Measurements from ENCODE around the gene ZNF708. TPM values are rescaled to one million over a fixed set of nuclear protein-coding genes. Genes with fewer than 3 reads are reported as not detected.

ZNF708 gene
- total RNA-seq, 2 experiments from 2014 or later = 15.5 to 16.4 TPM

DNA sequence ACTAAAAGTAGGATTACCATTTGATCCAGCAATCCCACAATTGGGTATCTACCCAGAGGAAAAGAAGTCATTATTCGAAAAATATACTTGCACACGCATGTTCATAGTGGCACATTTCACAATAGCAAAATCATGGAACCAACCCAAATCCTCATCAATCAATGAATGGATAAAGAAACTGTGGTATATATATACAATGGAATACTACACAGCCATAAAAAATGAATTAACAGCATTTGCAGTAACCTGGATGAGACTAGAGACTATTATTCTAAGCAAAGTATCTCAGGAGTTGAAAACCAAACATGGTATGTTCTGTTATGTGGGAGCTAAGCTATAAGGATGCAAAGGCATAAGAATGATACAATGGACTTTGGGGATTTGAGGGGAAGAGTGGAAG lies 3.0 kb downstream of the ZNF708 start:
- Mint-ChIP-seq H3K27me3 (no peaks in the 10 kb centered on the region), H3K36me3 (ENCODE audit: low read depth) (peaks cover 78% of the 10 kb centered on the region), H3K4me1 (ENCODE audit: low read depth) (peaks cover 77% of the 10 kb centered on the region), H3K9me3 (no peaks in the 10 kb centered on the region), H3K4me3 (peak overlapping the region; percentile 74), H3K27ac (peak overlapping the region; percentile 2)
- Histone ChIP-seq H3K9me3 (ENCODE audit: control insufficient read depth in 1 of 2, insufficient read depth in 1 of 2, low read length in 2 of 2) (peaks cover 0 to 22% of the 10 kb centered on the region in 2 experiments), H3K27ac (ENCODE audit: low read depth in 1 of 2, low read length in 2 of 2) (no peak overlapping the region), H3K4me3 (ENCODE audit: low read length) (no peak overlapping the region), H3K36me3 (ENCODE audit: insufficient read depth, low read length) (peaks cover 21% of the 10 kb centered on the region), H3K27me3 (ENCODE audit: control insufficient read depth in 1 of 2, insufficient read depth in 2 of 2, low read length in 2 of 2) (no peaks in the 10 kb centered on the region), H3K4me1 (ENCODE audit: insufficient read depth, low read length) (peaks cover 28% of the 10 kb centered on the region)
- ChIA-PET POLR2A (no interaction called here), CTCF (no interaction called here)
- DNase-seq (no peak), ATAC-seq (ENCODE audit: poor library complexity) (no peak)
- TF ChIP-seq, protein P1, sequence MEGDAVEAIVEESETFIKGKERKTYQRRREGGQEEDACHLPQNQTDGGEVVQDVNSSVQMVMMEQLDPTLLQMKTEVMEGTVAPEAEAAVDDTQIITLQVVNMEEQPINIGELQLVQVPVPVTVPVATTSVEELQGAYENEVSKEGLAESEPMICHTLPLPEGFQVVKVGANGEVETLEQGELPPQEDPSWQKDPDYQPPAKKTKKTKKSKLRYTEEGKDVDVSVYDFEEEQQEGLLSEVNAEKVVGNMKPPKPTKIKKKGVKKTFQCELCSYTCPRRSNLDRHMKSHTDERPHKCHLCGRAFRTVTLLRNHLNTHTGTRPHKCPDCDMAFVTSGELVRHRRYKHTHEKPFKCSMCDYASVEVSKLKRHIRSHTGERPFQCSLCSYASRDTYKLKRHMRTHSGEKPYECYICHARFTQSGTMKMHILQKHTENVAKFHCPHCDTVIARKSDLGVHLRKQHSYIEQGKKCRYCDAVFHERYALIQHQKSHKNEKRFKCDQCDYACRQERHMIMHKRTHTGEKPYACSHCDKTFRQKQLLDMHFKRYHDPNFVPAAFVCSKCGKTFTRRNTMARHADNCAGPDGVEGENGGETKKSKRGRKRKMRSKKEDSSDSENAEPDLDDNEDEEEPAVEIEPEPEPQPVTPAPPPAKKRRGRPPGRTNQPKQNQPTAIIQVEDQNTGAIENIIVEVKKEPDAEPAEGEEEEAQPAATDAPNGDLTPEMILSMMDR (IDR thresholded peaks at IDR 0.05) = no peak
- intact Hi-C loops (cut with DNase I, micrococcal nuclease) = loop anchor here (5.0 to 10.0 kb wide), 4 partner anchors 36 to 519 kb away; partner anchors contain the start of genes ZNF429 (in 1 of the 2) and ZNF493 (in 1 of the 2)

DNA sequence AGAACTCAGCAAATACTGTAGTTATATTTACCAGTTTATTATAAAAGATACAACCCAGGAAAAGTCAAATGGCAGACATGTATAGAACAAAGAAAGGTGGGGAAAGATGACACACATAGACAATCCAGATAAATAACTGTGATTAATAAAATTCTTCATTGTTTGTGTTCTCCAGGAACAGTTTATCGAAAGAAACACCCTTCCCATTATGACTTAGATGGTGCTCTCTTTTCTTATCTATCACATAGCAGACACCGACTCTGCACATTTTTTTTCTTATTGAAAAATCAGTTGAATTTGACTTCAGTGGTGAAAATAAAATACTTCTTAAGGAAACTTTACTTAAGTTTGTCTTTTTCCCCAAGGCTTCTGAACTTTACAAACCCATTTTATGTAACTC lies 6.2 kb downstream of the ZNF708 start:
- Mint-ChIP-seq H3K9me3 (no peaks in the 10 kb centered on the region), H3K4me1 (ENCODE audit: low read depth) (peaks cover 82% of the 10 kb centered on the region), H3K4me3 (no peak overlapping the region), H3K27ac (peak overlapping the region; percentile 53), H3K36me3 (ENCODE audit: low read depth) (peaks cover 84% of the 10 kb centered on the region), H3K27me3 (no peaks in the 10 kb centered on the region)
- no peak for ATAC-seq (ENCODE audit: poor library complexity)
- Histone ChIP-seq H3K27me3 (ENCODE audit: control insufficient read depth in 1 of 2, insufficient read depth in 2 of 2, low read length in 2 of 2) (no peaks in the 10 kb centered on the region), H3K4me1 (ENCODE audit: insufficient read depth, low read length) (peaks cover 13% of the 10 kb centered on the region), H3K36me3 (ENCODE audit: insufficient read depth, low read length) (peaks cover 34% of the 10 kb centered on the region), H3K27ac (ENCODE audit: low read depth in 1 of 2, low read length in 2 of 2) (no peak overlapping the region), H3K9me3 (ENCODE audit: control insufficient read depth in 1 of 2, insufficient read depth in 1 of 2, low read length in 2 of 2) (peaks cover 0 to 31% of the 10 kb centered on the region in 2 experiments), H3K4me3 (ENCODE audit: low read length) (no peak overlapping the region)
- intact Hi-C loops (cut with DNase I, micrococcal nuclease) = loop anchor here (10.0 kb wide), 2 partner anchors 182 to 522 kb away; partner anchors contain the start of gene ZNF429 (in 1 of the 2)
- POLR2A ChIA-PET = no interaction called here
- CTCF ChIA-PET = no interaction called here
- no peak for DNase-seq
- TF ChIP-seq, protein P1 (IDR thresholded peaks at IDR 0.05) = no peak

DNA sequence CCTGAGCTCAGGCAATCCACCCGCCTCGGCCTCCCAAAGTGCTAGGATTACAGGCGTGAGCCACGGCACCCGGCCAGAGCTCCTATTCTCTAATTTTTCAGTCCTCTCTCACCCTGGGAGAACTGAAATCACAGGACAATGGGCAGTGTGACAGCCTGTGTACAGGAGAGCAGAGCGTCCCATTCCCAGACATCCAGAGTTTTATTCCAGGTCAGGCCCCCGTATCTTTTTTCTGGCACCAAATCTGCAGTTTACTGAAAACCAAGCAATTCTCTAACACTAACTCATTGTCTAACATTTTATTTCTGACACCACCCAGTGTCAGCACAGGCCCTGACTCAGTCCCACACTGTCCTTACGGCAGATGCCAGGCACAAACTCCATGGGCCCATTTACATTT lies 6.7 kb downstream of the ZNF708 start:
- no peak overlapping the region for H3K4me3 ChIP-seq (ENCODE audit: low read length)
- POLR2A ChIA-PET = no interaction called here
- H3K4me1 ChIP-seq (ENCODE audit: insufficient read depth, low read length) = peaks cover 10% of the 10 kb centered on the region
- DNase-seq (no peak), ATAC-seq (ENCODE audit: poor library complexity) (no peak)
- H3K9me3 Mint-ChIP-seq = no peaks in the 10 kb centered on the region
- intact Hi-C loops (cut with DNase I, micrococcal nuclease) = loop anchor here (10.0 kb wide), 2 partner anchors 182 to 522 kb away; partner anchors contain the start of gene ZNF429 (in 1 of the 2)
- peaks cover 0 to 31% of the 10 kb centered on the region in 2 experiments for H3K9me3 ChIP-seq (ENCODE audit: control insufficient read depth in 1 of 2, insufficient read depth in 1 of 2, low read length in 2 of 2)
- no peaks in the 10 kb centered on the region for H3K27me3 ChIP-seq (ENCODE audit: control insufficient read depth in 1 of 2, insufficient read depth in 2 of 2, low read length in 2 of 2)
- H3K36me3 Mint-ChIP-seq (ENCODE audit: low read depth) = peaks cover 84% of the 10 kb centered on the region
- H3K36me3 ChIP-seq (ENCODE audit: insufficient read depth, low read length) = peaks cover 35% of the 10 kb centered on the region
- no peaks in the 10 kb centered on the region for H3K27me3 Mint-ChIP-seq
- no peak overlapping the region for H3K27ac Mint-ChIP-seq
- H3K27ac ChIP-seq (ENCODE audit: low read depth in 1 of 2, low read length in 2 of 2) = no peak overlapping the region
- H3K4me3 Mint-ChIP-seq = no peak overlapping the region
- peaks cover 82% of the 10 kb centered on the region for H3K4me1 Mint-ChIP-seq (ENCODE audit: low read depth)
- TF ChIP-seq, protein P1 (IDR thresholded peaks at IDR 0.05) = no peak
- CTCF ChIA-PET = no interaction called here

All from CD4-positive, alpha-beta T cell (primary cell).